ENCODE data around the gene FPR3.
"Not testable (repeated sequence)": the region's sequence is repeated elsewhere in the genome, so short reads cannot be mapped to it uniquely, and the experiment has no call there.

FPR3 gene

GRCh38 chr19:51800473-51801244 is 5.7 kb downstream of the FPR3 start:
- no peak overlapping the region for H3K4me3 ChIP-seq (ENCODE audit: low read depth, low read length)
- no peak for TF ChIP-seq CTCF (IDR thresholded peaks at IDR 0.05; ENCODE audit: low read depth, low read length)

- no peak for TF ChIP-seq CTCF (IDR thresholded peaks at IDR 0.05; ENCODE audit: low read depth, low read length)
- no peak overlapping the region for H3K4me3 ChIP-seq (ENCODE audit: low read depth, low read length)
These were observed 7.8 kb downstream of the FPR3 start for GRCh38 chr19:51802775-51803174.

GRCh38 chr19:51803519-51803918 is 8.6 kb downstream of the FPR3 start:
- no peak overlapping the region for H3K4me3 ChIP-seq (ENCODE audit: low read depth, low read length)
- TF ChIP-seq CTCF (IDR thresholded peaks at IDR 0.05; ENCODE audit: low read depth, low read length), result no peak

- no peak for TF ChIP-seq CTCF (IDR thresholded peaks at IDR 0.05; ENCODE audit: low read depth, low read length)
- no peak overlapping the region for H3K4me3 ChIP-seq (ENCODE audit: low read depth, low read length)
These were observed 9.0 kb downstream of the FPR3 start for GRCh38 chr19:51803967-51804366.

- H3K4me3 ChIP-seq (ENCODE audit: low read depth, low read length), result not testable (repeated sequence)
These were observed 9.8 kb downstream of the FPR3 start for GRCh38 chr19:51804789-51805188.

- not testable (repeated sequence) for H3K4me3 ChIP-seq (ENCODE audit: low read depth, low read length)
These were observed 10.4 kb downstream of the FPR3 start for GRCh38 chr19:51805396-51805795.

- not testable (repeated sequence) for H3K4me3 ChIP-seq (ENCODE audit: low read depth, low read length)
These were observed 11.6 kb downstream of the FPR3 start for GRCh38 chr19:51806571-51806970.

GRCh38 chr19:51807111-51807701 is 12.2 kb downstream of the FPR3 start:
- no peak overlapping the region for H3K4me3 ChIP-seq (ENCODE audit: low read depth, low read length)
- TF ChIP-seq CTCF (IDR thresholded peaks at IDR 0.05; ENCODE audit: low read depth, low read length), result no peak

GRCh38 chr19:51807925-51808324 is 13.0 kb downstream of the FPR3 start:
- no peak overlapping the region for H3K4me3 ChIP-seq (ENCODE audit: low read depth, low read length)
- no peak for TF ChIP-seq CTCF (IDR thresholded peaks at IDR 0.05; ENCODE audit: low read depth, low read length)

All from WI38 (cell line).